GM20000 (cell line): ENCODE results near the gene FER1L5.

ENCODE experiments used
- DNase-seq: peaks from one replicate; pipeline ENCODE4 v3.0.0; 2012; ENCODE audit warnings: low spot score
- TF ChIP-seq, protein P1 (sequence below): IDR thresholded peaks from 2 replicates; pipeline ENCODE4 v1.5.1; 2012; ENCODE audit warnings: mild to moderate bottlenecking, control low read depth; ENCODE audit errors: extremely low read depth, missing control alignments

Gene FER1L5

DNA sequence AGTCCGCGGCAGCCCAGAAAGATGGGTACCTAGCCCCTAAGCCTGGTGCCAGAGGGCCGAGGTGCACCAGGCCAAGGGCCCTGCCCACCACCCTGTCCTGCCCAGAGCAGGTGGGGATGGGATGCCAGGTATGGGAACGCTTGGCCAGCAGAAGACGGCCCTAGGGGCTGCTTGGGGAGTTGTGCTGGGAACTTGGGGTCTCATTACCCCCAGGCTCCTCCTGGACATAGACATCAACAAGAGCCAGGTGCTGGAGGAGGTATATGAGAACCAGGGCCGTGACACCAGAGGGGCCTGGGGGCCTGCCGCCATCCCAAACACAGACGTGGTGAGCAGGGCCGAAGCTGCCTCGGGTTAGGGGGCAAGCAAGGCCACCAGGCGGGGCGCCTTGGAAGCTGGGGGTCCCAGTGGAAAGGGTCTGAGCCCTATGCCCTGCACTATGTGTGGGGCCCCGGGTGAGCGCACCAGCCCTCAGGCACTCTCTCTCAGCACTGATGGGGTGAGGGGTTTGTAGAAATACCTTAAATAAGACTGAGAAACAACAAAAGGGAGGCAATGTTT is 46.9 kb downstream of the FER1L5 start:
- TF ChIP-seq, protein P1, sequence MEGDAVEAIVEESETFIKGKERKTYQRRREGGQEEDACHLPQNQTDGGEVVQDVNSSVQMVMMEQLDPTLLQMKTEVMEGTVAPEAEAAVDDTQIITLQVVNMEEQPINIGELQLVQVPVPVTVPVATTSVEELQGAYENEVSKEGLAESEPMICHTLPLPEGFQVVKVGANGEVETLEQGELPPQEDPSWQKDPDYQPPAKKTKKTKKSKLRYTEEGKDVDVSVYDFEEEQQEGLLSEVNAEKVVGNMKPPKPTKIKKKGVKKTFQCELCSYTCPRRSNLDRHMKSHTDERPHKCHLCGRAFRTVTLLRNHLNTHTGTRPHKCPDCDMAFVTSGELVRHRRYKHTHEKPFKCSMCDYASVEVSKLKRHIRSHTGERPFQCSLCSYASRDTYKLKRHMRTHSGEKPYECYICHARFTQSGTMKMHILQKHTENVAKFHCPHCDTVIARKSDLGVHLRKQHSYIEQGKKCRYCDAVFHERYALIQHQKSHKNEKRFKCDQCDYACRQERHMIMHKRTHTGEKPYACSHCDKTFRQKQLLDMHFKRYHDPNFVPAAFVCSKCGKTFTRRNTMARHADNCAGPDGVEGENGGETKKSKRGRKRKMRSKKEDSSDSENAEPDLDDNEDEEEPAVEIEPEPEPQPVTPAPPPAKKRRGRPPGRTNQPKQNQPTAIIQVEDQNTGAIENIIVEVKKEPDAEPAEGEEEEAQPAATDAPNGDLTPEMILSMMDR = no peak
- DNase-seq = no peak

DNA sequence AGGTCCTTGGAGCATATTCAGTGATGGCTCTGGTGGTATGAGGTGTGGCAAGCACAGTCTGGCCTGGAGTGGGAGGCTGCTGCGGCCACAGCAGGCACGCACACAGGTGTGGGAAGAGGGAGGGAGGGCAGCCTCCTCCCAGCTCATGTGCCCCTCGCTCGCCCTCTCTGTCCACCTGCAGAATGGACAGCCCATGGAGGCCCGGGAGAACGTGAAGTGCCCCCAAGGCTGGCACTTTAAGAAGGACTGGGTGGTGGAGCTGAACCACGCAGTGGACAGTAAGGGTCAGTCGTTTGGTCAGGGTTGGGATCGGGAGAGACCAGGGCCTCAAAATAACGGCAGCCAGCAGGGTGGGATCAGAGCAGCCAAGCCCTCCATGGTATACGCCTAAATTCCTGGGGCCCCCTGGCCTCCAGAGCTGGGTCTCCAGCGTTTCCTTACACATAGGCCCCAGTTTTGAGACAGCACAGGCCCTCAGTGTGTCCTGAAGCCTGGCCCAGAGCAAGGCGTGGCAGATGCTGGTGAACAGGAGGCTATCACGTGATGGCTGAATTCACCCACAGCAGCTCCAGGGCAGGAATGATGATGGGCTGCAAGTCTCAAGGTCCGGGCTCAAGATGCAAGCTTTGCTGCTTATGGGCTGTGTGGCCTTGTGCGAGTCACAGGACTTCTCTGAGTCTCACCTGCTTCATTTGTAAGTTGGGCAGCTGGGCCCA is 47.9 kb downstream of the FER1L5 start:
- no peak for DNase-seq
- TF ChIP-seq, protein P1 = no peak

DNA sequence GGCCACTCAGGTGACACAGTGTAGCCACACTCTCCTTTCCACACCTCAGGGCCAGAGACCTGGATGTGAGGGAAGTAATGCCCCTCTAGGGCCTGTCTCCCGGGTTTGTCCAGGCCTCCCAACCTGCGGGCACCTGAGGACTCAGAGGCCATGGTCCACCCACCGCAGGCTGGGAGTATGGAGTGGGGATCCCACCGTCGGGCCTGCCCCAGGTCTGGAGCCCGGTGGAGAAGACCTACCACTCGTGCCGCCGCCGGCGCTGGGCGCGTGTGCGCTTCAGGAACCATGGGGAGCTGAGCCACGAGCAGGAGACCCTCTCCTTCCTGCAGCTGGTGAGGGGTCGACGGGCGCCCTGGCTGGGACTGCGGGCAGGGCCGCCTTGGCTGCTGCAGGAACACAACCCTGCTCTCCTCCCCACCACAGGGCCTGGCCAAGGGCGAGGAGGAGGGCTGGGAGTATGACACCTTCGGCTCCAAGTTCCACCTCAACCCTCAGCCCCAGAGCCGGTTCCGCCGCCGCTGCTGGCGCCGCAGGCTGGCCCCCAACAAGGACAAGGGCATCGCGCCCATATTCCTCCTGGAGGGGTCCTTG is 48.6 kb downstream of the FER1L5 start:
- TF ChIP-seq, protein P1 = no peak
- DNase-seq = no peak

DNA sequence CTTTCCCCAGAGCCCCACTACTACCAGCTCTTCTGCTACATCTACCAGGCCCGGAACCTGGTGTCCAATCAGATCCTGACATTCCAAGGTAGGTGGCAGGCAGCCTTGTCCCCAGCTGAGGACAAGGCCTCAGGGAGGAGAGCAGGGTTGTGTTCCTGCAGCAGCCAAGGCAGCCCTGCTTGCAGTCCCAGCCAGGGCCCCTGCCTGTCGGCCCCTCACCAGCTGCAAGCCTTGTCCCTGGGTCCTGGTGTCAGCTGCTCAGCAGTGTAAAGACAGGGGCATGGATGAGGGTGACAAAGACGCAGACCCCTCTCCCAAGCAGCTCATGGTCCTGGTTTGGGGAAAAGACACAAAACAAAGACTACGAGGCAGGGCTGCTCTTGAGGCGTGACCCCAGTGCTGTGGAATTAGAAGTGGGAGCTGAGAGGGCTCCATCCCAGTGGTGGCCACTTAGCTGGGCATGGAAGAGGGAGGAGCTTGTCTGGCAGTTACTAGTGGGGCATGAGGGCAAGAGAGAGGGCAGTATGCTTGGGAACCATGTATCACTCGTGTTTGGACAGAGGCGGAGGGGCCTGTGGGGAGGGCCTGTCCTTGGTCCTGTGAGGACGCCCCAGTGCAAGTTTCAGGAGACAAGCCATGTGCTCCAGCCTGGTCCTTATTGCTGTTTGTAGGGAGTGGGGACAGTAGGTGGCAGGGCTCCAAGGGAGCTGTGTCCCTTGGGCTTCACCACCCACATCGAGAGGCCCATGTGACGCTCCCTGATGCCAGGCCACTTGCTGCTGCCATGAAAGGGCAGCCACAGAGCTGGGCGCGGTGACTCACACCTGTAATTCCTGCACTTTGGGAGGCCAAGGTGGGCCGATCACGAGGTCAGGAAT is 49.8 kb downstream of the FER1L5 start:
- TF ChIP-seq, protein P1 = no peak
- no peak for DNase-seq

DNA sequence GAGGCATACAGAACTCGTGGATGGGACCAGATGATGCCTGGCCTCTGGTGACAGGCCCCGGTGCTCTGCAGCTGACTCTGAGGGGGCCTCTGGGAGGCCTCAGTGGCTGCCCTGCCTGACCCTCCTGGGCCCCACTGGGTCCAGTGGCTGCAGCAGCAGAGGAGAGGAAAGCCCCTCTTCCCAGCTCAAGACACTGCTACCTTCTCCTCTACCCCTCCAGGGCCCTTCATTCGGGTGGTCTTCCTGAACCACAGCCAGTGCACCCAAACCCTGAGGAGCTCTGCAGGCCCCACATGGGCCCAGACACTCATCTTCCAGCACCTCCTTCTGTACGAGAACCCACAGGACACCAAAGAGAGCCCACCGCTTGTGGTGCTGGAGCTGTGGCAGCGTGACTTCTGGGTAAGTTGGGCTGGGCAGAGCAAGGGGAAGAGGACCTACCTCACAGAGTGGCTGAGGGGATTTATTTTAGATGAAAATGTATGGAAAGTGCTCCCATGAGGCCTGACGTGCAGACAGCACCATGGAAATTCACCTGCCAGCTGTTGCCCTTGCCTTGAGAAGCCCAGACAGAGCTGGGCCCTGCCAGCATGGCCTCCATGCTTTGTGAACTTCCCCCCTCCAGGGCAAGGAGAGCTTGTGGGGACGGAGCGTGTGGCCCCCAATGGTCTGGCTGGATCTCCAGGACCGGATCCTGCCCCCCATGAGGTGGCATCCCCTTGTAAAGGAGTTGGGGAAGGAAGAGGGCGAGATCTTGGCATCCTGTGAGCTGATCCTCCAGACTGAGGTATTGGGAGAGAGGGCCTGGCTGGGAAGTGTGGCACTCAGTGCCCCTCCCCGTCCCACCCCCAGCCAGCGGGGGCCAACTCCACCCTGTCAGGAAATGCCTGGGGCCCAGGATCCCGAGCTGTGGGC is 51.0 kb downstream of the FER1L5 start:
- no peak for DNase-seq
- TF ChIP-seq, protein P1 = no peak

DNA sequence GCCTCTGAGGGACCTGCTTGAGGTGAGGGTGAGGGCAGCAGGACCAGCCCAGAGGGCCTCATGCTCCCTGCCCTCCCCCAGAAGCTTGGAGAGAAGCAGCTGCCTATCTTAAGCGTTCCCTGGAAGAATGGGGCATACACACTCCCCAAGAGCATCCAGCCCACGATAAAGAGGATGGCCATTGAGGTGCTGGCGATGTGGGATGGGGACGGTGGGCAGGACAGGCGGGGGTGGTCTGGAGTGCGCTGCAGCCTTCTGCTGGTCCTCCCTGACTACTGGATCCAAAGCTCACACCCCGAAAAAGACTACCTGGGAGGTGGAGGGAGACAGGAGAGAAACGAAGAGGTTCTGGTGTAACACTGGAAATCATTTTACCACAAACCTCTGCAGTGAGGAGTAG is 51.7 kb downstream of the FER1L5 start:
- DNase-seq = no peak
- TF ChIP-seq, protein P1 = no peak
